HCT116 (cell line): Measurements from ENCODE around the gene LIN52. TPM values are rescaled to one million over a fixed set of nuclear protein-coding genes. Genes with fewer than 3 reads are reported as not detected.

ENCODE experiments used
- ATAC-seq: fragments of 200-7000 bp; cut with Tn5 transposase; 2 replicates; pipeline ENCODE4 v1.9.1; 2020; ENCODE audit warnings: mild to moderate bottlenecking, moderate library complexity
- BruUV-seq: library from RNA; stranded (reverse); fragments of 400-500 nt; replicated peaks from 2 replicates; lab custom pipeline; 2021; lab: Mats Ljungman, UMichigan
- CTCF ChIA-PET: fragments of 300-600 bp; sonication (Branson Sonifier 250); formaldehyde crosslinking; loops from one replicate; lab custom pipeline; 2021; ENCODE audit warnings: antibody characterized with exemption; lab: Charles Lee
- POLR2A ChIA-PET: fragments of 300-600, 350-600 bp; sonication (Branson Sonifier 250); formaldehyde crosslinking; loops from one replicate; lab custom pipeline; 2021; ENCODE audit warnings: antibody characterized with exemption; lab: Charles Lee
- RAD21 ChIA-PET, 2 experiments: fragments of 300-600 bp; sonication (Branson Sonifier 250); formaldehyde crosslinking; loops; one replicate each; lab custom pipeline; 2023; ENCODE audit warnings: low total read pairs in 2 of 2; ENCODE audit not compliant: uncharacterized antibody in 2 of 2, unreplicated experiment in 2 of 2, low non-redundant PET in 1 of 2; lab: Charles Lee
- DNase-seq: peaks from one replicate; pipeline ENCODE4 v3.0.0-alpha.2; 2010; ENCODE audit warnings: low read depth, low spot score
- H2AFZ ChIP-seq: fragments of 200-600 bp; shearing (Covaris generic), sonication (generic); 2 replicates; pipeline ENCODE4 v1.6.1; 2017; ENCODE audit warnings: low read depth, mixed run types, mixed read lengths, antibody characterized with exemption, low read length; ENCODE audit not compliant: poor library complexity, severe bottlenecking
- H3K27ac ChIP-seq: 2 replicates; pipeline ENCODE4 v1.5.1; 2012; ENCODE audit warnings: low read depth, low read length
- H3K27me3 ChIP-seq: fragments of 200-600 bp; sonication (generic); 2 replicates; pipeline ENCODE4 v1.6.1; 2016; ENCODE audit warnings: mixed run types, low read length, mixed read lengths; ENCODE audit not compliant: insufficient read depth
- H3K36me3 ChIP-seq, 2 experiments: fragments of 200-500 bp in 1 of 2; fragments of 200-600 bp in 1 of 2; sonication (Bioruptor generic) in 1 of 2; sonication (generic) in 1 of 2; 2 replicates each; pipeline versions ENCODE4 v1.5.1 to v1.6.1; 2014 to 2016; ENCODE audit warnings: low read length in 2 of 2, inconsistent platforms in 1 of 2, mixed read lengths in 1 of 2, mixed run types in 1 of 2; ENCODE audit not compliant: insufficient read depth in 2 of 2, control insufficient read depth in 1 of 2
- H3K4me1 ChIP-seq, 2 experiments: fragments of 200-600 bp in 1 of 2; sonication (generic) in 1 of 2; 2 replicates each; pipeline versions ENCODE4 v1.5.1 to v1.6.1; 2012 to 2017; ENCODE audit warnings: low read length in 2 of 2, inconsistent platforms in 1 of 2, mild to moderate bottlenecking in 1 of 2, mixed read lengths in 1 of 2, mixed run types in 1 of 2, moderate library complexity in 1 of 2; ENCODE audit not compliant: insufficient read depth in 2 of 2, control insufficient read depth in 1 of 2
- H3K4me2 ChIP-seq: fragments of 200-600 bp; sonication (generic); 2 replicates; pipeline ENCODE4 v1.6.1; 2017; ENCODE audit warnings: mixed run types, low read length, mixed read lengths
- H3K4me3 ChIP-seq, 2 experiments: fragments of 200-600 bp in 1 of 2; sonication (generic) in 1 of 2; replicated peaks in 1 of 2; 2 replicates each; pipeline ENCODE4 v1.5.1; 2011 to 2016; ENCODE audit warnings: low read length in 2 of 2, control low read depth in 1 of 2, low read depth in 1 of 2, mild to moderate bottlenecking in 1 of 2, mixed read lengths in 1 of 2, mixed run types in 1 of 2
- H3K79me2 ChIP-seq: fragments of 200-600 bp; sonication (generic); 2 replicates; pipeline ENCODE4 v1.6.1; 2017; ENCODE audit warnings: mild to moderate bottlenecking, mixed run types, low read length, moderate library complexity, mixed read lengths; ENCODE audit not compliant: insufficient read depth
- H3K9ac ChIP-seq: fragments of 200-600 bp; sonication (generic); 2 replicates; pipeline ENCODE4 v1.6.1; 2016; ENCODE audit warnings: low read length, mixed read lengths
- H3K9me2 ChIP-seq: fragments of 200-600 bp; sonication (generic), shearing (Covaris generic); 2 replicates; pipeline ENCODE4 v1.6.1; 2017; ENCODE audit warnings: mixed run types, mild to moderate bottlenecking, moderate library complexity; ENCODE audit not compliant: insufficient read depth
- H3K9me3 ChIP-seq, 2 experiments: fragments of 200-500 bp in 1 of 2; fragments of 200-600 bp in 1 of 2; sonication (Bioruptor generic) in 1 of 2; sonication (generic) in 1 of 2; 2 replicates each; pipeline ENCODE4 v1.6.1; 2014 to 2017; ENCODE audit warnings: low read length in 2 of 2, mixed read lengths in 2 of 2, inconsistent platforms in 1 of 2, low read depth in 1 of 2, mild to moderate bottlenecking in 1 of 2, mixed run types in 1 of 2, moderate library complexity in 1 of 2; ENCODE audit not compliant: control insufficient read depth in 1 of 2, insufficient read depth in 1 of 2
- H4K20me1 ChIP-seq: fragments of 200-600 bp; sonication (generic), shearing (Covaris generic); 2 replicates; pipeline ENCODE4 v1.6.1; 2017; ENCODE audit warnings: mixed run types, mild to moderate bottlenecking, moderate library complexity; ENCODE audit not compliant: insufficient read depth
- CBX3 ChIP-seq: IDR thresholded peaks from 2 replicates; pipeline ENCODE4 v1.6.1; 2012; ENCODE audit warnings: low read depth
- CTCF ChIP-seq, 3 experiments: fragments of 200-600 bp in 1 of 3; sonication (generic) in 1 of 3; IDR thresholded peaks in 2 of 3; conservative IDR thresholded peaks in 1 of 3; 2 replicates each; pipeline ENCODE4 v1.5.1; 2012 to 2017; ENCODE audit warnings: low read depth in 2 of 3, low read length in 2 of 3, antibody characterized with exemption in 1 of 3, borderline replicate concordance in 1 of 3, control low read depth in 1 of 3, mild to moderate bottlenecking in 1 of 3, mixed read lengths in 1 of 3, mixed run types in 1 of 3, moderate library complexity in 1 of 3; ENCODE audit not compliant: insufficient read depth in 1 of 3
- EZH2 ChIP-seq: fragments of 200-600 bp; sonication (generic); IDR thresholded peaks from 2 replicates; pipeline ENCODE4 v1.6.1; 2017; ENCODE audit warnings: antibody characterized with exemption, mixed run types
- JUND ChIP-seq: IDR thresholded peaks from 2 replicates; pipeline ENCODE4 v1.6.1; 2012
- intact Hi-C: fragments of 100-400 bp; cut with micrococcal nuclease; formaldehyde crosslinking; loops from 2 replicates; pipeline ENCODE4 v1.10.0; 2022
- total RNA-seq: library from RNA; stranded (reverse); gene quantifications from one replicate; pipeline ENCODE4 v1.2.1, GENCODE V29; 2021; ENCODE audit not compliant: unreplicated experiment
- TF ChIP-seq, protein P1 (sequence below): IDR thresholded peaks from 2 replicates; pipeline ENCODE4 v1.6.1; 2012; ENCODE audit warnings: low read depth
- TF ChIP-seq, protein P2 (sequence below): IDR thresholded peaks from 2 replicates; pipeline ENCODE4 v1.6.1; 2011; ENCODE audit warnings: mild to moderate bottlenecking, low read length, moderate library complexity; ENCODE audit not compliant: insufficient replicate concordance; ENCODE audit errors: extremely low read depth

Gene LIN52
- total RNA-seq, 1 experiment from 2014 or later, result 9.6 TPM

GRCh38 chr14:74077401-74077800 is 7.4 kb upstream of the LIN52 start (continued):
- TF ChIP-seq JUND (no peak), CTCF (IDR thresholded peaks at IDR 0.05 in 2 of 3, conservative IDR thresholded peaks at IDR 0.05 in 1 of 3; ENCODE audit: borderline replicate concordance in 1 of 3, insufficient read depth in 1 of 3, low read depth in 2 of 3, low read length in 2 of 3) (no peak)

DNA sequence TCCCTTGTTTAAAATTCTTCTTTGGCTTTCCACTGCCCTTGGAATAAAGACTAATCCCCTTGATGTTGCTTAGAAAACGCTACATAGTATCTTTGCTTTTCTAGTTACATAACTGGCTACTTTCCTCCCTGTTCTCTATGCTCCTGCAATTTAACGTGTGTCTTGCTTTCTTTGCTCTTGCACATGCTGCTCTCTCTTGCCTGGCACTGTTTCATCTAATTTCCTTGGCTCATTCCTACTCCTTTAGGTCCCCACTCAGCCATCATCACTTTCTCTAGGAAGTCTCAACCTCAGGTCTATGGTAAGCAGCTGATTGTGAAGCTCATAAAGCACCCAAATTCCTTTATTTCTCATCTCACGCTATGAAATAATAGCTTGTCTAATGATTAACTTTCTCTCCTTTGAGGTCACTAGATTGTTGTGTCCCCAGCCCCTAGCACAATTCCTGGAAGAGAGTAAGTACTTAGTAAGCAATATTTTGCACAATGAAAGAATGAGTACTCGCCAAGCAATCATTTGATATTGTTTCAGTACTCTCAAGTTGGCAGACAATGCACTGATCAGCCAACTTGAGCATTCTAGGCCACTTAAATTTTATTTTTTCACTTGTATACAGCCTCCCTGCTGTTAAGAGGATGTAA is 3.8 kb upstream of the LIN52 start:
- no peaks in the 10 kb centered on the region for H3K36me3 ChIP-seq
- intact Hi-C loops, result no loop called here
- H3K9me2 ChIP-seq, result no peaks in the 10 kb centered on the region
- no peak overlapping the region for H3K4me3 ChIP-seq
- DNase-seq (no peak), ATAC-seq (no peak)
- H3K79me2 ChIP-seq, result peaks cover 10% of the 10 kb centered on the region
- CTCF ChIA-PET, result no interaction called here
- no peaks in the 10 kb centered on the region for H4K20me1 ChIP-seq
- H3K4me1 ChIP-seq, result peaks cover 0 to 18% of the 10 kb centered on the region in 2 experiments; a peak in 3 of 4 replicates
- H3K9me3 ChIP-seq, result no peaks in the 10 kb centered on the region
- no peak overlapping the region for H3K4me2 ChIP-seq
- H2AFZ ChIP-seq, result no peak overlapping the region
- RAD21 ChIA-PET, result no interaction called here
- TF ChIP-seq CBX3, result no peak
- no peak for TF ChIP-seq JUND
- TF ChIP-seq, protein P1, sequence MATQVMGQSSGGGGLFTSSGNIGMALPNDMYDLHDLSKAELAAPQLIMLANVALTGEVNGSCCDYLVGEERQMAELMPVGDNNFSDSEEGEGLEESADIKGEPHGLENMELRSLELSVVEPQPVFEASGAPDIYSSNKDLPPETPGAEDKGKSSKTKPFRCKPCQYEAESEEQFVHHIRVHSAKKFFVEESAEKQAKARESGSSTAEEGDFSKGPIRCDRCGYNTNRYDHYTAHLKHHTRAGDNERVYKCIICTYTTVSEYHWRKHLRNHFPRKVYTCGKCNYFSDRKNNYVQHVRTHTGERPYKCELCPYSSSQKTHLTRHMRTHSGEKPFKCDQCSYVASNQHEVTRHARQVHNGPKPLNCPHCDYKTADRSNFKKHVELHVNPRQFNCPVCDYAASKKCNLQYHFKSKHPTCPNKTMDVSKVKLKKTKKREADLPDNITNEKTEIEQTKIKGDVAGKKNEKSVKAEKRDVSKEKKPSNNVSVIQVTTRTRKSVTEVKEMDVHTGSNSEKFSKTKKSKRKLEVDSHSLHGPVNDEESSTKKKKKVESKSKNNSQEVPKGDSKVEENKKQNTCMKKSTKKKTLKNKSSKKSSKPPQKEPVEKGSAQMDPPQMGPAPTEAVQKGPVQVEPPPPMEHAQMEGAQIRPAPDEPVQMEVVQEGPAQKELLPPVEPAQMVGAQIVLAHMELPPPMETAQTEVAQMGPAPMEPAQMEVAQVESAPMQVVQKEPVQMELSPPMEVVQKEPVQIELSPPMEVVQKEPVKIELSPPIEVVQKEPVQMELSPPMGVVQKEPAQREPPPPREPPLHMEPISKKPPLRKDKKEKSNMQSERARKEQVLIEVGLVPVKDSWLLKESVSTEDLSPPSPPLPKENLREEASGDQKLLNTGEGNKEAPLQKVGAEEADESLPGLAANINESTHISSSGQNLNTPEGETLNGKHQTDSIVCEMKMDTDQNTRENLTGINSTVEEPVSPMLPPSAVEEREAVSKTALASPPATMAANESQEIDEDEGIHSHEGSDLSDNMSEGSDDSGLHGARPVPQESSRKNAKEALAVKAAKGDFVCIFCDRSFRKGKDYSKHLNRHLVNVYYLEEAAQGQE, result no peak
- TF ChIP-seq EZH2, result no peak
- TF ChIP-seq, protein P2, sequence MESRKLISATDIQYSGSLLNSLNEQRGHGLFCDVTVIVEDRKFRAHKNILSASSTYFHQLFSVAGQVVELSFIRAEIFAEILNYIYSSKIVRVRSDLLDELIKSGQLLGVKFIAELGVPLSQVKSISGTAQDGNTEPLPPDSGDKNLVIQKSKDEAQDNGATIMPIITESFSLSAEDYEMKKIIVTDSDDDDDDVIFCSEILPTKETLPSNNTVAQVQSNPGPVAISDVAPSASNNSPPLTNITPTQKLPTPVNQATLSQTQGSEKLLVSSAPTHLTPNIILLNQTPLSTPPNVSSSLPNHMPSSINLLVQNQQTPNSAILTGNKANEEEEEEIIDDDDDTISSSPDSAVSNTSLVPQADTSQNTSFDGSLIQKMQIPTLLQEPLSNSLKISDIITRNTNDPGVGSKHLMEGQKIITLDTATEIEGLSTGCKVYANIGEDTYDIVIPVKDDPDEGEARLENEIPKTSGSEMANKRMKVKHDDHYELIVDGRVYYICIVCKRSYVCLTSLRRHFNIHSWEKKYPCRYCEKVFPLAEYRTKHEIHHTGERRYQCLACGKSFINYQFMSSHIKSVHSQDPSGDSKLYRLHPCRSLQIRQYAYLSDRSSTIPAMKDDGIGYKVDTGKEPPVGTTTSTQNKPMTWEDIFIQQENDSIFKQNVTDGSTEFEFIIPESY, result no peak
- POLR2A ChIA-PET, result interaction anchor here (0.6 kb wide), 1 partner anchor 12 kb away, joined by 5 read pairs; no protein-coding TSS in a partner anchor
- no TSS peak for BruUV-seq
- no peak overlapping the region for H3K9ac ChIP-seq
- no peaks in the 10 kb centered on the region for H3K27me3 ChIP-seq
- no peak overlapping the region for H3K27ac ChIP-seq
